GM19463 (cell line): ENCODE measurements around the gene DRAXIN.

Experiments
- ATAC-seq: cut with Tn5 transposase; IDR thresholded peaks from one replicate; pipeline ENCODE4 v1.9.1; 2021; ENCODE audit warnings: mild to moderate bottlenecking, moderate library complexity; ENCODE audit not compliant: unreplicated experiment

DRAXIN gene

GRCh38 chr1:11684070-11684469 is 7.4 kb upstream of the DRAXIN start:
- no peak for ATAC-seq

DNA sequence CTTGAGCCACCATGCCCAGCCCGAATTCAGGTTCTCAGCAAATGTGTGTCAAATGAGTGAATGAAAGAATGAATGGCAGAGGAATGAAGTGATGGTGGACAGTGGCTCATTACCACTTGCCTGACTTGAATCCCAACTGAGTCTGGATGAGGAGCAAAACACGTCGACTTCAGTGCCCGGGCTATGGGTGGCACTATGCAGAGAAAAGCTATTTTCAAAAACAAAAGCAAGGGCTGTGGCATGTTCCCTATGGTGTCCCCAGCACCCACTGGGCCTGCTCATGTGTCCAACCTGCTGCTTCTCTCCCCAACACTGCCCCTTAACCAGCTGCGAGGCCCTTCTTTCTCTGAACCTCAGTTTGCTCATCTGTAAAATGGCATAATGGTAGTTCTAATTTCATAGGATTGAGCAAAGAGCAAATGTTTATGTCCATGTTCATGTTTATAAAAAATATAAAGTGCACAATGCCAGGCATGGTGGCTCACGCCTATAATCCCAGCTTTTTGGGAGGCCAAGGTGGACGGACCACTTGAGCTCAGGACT is 6.2 kb upstream of the DRAXIN start:
- ATAC-seq = no peak

DNA sequence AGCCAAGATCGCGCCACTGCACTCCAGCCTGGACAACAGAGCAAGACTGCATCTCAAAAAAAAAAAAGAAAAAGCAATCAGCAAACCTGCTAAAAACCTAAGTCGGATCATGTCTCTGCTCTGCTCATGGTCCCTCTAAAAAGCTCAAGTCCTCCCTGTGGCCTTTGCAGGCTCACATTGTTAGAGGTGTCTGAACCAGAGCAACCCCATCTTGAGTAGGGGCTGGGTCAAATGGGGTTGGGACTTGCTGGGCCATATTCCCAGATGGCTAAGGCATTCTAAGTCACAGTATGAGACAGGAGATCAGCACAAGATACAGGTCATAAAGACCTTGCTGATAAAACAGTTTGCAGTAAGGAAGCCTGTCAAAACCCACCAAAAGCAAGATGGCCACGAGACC is 3.0 kb upstream of the DRAXIN start:
- ATAC-seq = no peak

GRCh38 chr1:11690397-11691301 is 861 bp upstream of the DRAXIN start:
- no peak for ATAC-seq

DNA sequence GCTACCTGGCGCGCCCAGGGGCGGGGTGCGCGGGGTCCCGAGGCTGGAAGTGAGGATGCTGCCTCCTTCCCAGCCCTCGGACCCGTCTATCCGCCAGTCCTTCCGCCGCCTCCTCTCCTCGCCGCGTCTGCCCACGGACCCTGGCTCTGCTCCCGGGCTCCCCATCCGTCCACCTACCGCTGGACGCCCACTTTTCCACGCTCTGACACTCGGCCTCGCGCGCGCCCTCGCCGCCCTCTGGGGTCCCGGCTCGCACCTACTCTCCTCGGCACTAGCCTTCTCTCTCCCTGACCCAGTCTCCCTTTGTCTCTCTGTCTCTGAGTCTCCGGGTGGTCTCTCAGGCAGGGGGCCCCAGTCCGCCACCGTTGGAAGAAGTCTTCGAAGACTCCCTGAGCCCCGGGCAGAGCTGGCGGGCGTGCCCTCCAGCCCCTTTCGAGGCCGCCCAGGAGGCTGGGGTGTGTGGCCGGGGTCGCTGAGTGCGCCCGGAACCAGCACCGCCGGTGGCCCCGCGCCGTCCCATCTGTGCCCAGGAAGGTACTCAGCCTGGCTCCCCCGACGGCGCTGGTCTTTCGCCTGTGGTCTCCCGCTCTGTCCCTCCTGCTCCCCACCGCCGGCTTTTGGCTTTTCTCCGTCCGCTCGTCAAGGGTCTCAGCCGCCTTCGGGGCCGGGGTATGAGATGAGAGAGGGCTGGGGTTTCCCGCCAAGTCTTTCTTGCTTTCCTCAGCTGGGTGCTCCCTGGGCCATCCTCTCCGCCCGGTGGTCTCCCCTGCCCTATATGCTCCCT is 610 bp downstream of the DRAXIN start:
- no peak for ATAC-seq

- no peak for ATAC-seq
These were observed 1.6 kb downstream of the DRAXIN start for GRCh38 chr1:11693024-11693590.

DNA sequence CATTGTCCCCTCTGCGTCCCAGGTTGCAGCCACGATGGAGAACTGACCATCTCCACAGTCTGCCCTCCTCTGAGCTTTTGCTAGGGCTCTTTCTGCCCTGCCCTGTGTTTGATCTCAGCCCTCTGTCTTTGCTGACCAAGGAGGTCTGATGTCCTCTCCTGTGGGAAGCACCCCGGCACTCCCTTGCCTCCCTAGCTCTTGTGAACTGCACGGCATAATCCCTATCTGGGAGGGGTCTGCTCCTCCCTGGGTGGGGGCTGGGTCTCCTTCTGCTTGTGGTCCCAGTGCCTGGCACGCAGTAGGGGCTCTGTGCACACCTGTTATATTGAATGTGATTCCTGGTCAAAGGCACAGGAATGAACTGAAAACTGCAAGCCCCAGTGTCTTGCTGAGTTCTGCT is 2.4 kb downstream of the DRAXIN start:
- no peak for ATAC-seq

- no peak for ATAC-seq
These were observed 4.4 kb downstream of the DRAXIN start for GRCh38 chr1:11695861-11696260.

- no peak for ATAC-seq
These were observed 5.8 kb downstream of the DRAXIN start for GRCh38 chr1:11697188-11697892.

GRCh38 chr1:11697893-11698210 is 6.3 kb downstream of the DRAXIN start:
- no peak for ATAC-seq

DNA sequence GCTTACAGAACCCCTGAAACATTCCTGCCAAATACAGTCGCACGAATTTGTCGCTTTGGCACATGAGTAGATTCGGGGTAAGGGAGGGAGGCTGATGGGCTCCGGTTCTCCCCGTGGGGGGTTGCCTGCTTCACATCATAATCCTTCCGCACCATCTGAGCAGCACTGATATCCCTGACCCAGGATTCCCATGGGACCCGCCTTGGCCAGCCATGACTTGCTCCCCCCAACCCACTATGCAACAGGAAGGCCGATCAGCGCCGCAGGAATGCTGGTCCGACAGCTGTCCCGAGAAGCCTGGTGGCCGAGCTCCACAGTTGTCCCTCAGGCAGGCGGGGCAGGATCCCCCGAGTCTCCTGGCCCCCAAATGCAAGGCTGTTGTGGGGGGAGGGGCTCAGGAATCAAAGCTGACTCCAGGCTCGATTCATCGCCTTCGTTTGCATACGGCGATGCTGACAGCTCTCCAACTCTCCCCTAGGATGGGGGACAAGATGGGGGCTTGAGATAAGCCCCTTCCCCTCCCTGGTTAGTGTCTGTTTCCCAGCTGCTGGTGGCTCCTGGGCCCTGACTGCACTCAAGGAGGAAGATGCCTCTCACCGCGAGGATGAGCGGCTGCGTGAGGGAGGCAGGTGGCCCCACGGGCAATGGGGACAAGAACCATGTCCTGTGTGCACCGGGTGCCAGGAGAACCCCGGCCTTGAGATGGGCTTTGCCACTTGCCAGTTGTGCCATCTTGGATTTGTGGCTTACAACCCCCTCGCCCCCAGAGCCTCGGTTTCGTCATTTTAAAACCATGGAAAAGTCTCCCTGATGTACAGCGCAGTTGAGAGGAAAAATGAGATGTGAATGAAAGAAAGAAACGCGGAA is 9.3 kb downstream of the DRAXIN start:
- no peak for ATAC-seq

DNA sequence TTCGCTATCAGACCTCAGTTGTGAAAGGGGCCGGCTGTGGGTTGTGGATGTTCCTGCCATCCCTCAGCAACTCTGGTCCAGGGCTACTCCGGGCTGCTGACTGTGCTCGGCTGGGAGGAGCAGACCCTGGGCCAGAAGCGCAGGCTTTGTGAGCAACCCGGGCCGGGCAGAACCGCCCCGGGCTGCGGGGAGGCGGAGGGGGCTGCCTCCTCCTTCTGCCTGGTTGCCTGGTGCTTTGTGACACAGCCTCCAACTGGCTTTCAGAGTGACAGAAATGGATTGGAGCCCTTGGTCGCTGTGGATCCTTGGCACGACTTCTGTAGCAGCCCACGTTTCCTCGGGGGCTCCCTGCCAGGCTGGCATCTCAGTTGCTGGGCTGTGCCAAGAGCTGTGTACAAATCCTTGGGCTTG is 10.0 kb downstream of the DRAXIN start:
- no peak for ATAC-seq

DNA sequence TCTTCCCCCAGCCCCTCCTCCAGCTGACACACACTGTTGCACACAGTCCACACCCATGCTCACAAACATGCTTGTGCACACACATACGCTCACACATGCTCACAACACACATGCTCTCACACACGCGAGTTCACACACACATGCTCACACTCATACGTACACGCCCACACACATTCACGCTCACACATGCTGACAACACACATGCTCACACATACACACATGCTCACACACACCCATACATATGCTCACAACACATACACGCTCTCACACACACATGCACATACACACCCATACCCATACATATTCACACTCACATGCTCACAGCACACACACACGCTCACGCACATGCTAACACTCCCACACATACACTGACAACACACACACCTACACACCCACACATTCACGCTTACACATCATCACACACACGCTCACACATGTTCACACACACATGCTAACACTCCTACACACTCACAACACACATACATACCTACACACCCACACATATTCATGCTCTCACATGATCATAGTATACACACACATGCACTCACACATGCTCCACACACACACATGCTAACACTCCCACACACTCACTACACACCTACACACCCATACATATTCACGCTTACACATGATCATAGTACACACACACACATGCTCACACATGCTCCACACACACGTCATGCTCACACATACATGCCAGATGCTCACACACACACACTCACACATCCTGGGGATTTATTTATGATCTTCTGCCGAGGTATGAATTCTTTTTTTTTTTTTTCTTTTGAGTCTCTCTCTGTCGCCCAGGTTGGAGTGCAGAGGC is 10.7 kb downstream of the DRAXIN start:
- no peak for ATAC-seq

DNA sequence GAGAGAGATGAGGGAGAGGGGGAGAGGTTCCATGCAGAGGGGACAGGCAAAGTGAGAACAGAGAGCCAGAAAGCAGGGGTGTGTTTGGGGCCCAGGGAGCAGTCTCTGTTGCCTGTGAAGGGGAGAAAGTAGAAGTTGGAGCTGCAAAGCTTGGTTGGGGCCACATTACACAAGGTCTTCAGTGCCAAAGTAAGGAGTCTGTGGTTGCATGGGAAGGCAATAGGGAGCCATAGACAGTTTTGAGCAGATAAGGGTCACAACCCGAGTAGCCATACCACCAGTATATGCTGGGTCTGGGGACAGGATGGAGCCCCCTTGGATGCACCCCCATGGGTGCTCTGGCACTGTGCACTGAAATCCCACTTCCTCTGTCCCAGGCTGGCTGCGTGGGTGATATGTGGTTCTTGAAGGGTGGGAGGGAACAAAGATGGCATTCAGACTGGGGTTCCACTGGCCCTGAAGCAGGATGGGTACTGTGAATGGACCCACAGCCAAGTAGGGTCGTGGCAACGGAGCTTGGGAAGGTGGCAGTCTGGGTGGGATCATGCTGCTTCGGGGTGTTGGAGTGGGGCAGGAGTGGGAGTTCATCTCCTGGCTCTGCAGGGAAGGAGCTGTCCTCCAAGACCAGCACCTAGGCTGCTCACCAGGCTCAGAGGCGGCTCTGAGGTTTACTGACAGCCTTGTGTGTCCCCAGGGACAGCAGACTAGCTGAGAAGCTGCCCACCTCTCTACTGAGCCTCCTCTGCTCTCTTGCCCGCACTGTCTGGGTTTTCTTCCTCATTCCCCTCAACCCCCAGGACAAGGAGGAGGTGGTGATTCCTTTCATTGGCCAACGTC is 12.1 kb downstream of the DRAXIN start:
- no peak for ATAC-seq

GRCh38 chr1:11704194-11704529 is 12.7 kb downstream of the DRAXIN start:
- no peak for ATAC-seq

- ATAC-seq = no peak
These were observed 13.4 kb downstream of the DRAXIN start for GRCh38 chr1:11704691-11705475.

GRCh38 chr1:11705596-11705995 is 14.1 kb downstream of the DRAXIN start:
- no peak for ATAC-seq

GRCh38 chr1:11706292-11706691 is 14.8 kb downstream of the DRAXIN start:
- ATAC-seq = no peak
